Stimulated activated CD8-positive, alpha-beta memory T cell treated with anti-CD3 and anti-CD28 coated beads, Interleukin-7, amount 100 ng/mL, for 4 hours (primary cell): ENCODE data around the gene GABRR3.

Experiments
- DNase-seq, 2 donors: peaks; one replicate each; pipeline ENCODE4 v3.0.0-alpha.2; 2020; ENCODE audit warnings: low read depth in 2 of 2

Gene GABRR3

DNA sequence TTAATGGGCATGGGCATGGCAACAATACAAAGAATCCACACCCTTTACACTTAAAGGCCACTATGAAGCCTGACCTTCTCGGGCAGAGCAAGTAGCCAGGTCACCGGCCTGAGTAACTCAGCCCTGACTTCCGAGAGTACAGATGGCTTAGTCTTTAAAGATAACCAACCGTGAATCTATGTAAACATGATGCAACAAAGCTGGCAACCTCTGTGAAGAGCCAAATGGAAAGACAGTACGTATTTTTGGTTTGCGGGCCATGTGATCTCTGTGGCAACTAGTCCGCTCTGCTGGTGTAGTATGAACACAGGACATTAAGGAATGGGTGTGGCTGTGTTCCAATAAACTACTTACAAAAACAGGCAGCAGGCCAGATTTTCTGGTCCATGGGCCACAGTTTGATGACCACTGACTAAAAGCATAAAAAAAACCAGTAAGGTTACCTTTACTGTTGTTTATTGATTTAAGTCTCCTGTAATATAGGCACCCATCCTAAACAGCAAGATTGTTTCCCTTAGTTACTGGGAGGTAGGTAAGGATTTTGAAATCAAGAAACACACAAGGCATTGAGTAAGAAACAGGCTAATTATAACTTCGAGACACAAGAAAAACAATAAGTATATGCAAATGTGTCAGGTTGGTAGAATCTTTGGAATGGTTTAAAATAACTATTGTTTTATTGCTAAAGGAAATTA lies 77.4 kb downstream of the GABRR3 start:
- DNase-seq: no peak

DNA sequence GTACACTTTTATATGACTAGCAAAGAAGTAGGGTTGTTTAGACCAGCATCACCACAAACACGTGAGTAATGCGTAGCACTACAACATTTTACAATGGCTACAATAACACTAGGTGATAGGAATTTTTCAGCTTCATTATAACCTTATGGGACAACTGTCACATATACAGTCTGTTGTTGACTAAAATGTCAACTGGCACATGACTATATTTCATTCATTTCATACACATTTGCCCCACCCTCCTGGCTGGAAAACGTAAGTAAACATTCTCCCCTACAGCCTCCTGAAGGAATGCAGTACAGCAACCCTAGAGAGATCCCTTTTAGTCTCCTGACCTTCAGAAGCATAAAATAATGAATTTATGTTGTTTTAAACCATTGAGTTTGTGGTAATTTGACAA lies 79.1 kb downstream of the GABRR3 start:
- DNase-seq: no peak

DNA sequence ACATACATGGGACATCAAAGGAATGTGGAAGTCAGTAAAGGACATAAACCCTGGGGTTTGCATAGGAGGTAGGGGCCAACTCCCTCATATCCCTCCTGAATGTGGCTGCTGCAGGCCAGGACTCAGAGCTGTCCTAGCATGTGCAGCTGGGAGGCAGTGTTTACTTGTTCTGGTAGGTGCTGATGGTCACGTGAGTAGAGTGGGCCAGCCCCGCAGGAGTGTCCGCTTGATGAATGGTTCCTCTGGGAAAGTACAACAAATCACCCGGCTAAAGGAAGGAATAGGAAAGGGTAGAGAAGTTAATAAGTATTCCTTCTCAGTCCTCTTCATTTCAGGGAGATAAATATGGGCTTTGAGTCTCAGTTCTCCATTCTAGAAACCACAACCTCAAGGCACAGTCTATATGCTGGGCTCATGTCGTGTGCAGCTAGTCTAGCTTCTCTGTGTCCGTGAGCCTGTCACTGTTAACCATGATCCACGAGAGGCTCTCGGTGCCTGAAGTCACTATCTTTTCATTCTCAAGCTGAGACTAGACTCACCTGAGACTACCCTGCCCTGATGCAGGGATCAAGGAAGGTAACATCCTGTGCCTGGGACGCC lies 80.8 kb downstream of the GABRR3 start:
- DNase-seq: no peak

DNA sequence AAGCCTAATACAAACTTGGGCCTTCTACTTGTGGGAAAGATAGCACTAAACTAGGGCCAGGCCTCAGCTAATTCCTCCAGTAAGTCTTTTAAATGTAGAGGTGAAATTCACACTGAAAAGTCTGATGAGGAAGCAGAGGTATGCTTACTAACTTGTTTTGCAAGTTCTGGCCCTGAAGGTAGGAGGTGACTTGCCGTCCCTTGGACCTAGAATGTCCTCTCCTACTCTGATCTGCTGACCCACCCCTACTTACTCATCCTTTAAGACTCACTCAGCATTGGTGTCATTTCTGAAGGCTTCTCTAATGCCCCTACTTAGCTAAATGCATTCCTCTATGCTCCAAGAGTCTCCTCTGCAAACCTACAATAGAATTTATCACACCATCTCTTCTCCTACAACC lies 82.2 kb downstream of the GABRR3 start:
- no peak for DNase-seq

DNA sequence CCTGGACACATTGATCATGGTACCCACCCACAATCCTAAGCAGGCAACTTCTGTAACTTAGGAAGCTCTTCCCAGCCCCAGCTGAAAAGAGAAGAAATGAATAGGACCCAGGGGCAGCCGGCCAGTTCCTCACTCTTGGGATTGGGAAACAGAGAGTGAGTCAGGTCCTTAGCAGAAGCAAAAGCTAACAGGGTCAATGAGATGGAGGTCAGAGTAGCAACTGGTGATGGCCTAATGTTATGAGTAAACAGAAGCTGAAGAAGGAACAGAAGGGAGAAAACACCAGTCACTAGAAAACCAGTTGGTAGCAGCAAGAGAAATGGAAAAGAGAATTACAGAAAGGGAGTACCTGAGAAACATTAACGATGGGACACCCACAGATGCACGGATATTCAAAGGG lies 82.8 kb downstream of the GABRR3 start:
- no peak for DNase-seq

DNA sequence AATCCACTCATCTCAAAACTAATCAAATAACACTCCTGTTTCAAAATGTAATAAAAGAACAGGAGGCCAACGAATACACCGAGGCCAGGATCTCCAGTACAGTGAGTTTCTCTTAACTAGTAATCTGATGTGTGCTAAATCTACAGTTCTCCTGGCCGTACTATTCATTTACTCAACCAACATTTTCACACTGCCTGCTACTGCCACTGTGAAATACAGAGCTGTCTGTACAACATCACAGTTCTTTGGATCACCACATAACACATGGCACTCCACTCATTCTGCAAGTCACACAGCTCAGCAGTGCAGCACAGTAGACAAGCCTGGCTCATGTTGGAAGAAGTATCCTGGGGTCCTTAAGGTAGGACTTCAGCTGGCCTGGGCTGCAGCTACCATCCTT lies 84.8 kb downstream of the GABRR3 start:
- no peak for DNase-seq

DNA sequence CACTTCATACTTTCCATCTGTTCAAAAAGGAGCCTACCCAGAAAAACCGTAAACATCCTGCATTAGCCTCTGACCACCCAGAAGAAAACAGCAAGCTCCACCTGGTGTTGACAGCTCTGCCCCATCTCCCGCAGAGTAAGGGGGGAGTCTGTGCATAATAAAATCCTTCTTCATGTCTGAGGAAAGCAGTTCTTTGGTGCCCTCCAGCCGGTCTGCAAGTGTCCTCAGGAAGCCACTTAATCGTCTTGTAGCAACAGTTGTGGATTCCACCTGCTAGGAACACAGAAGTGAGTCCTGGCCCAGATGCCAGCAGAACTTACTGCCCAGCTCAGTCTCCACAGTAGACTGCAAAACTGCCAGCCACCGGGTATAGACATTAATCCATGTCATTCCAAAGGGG lies 85.4 kb downstream of the GABRR3 start:
- DNase-seq: no peak

DNA sequence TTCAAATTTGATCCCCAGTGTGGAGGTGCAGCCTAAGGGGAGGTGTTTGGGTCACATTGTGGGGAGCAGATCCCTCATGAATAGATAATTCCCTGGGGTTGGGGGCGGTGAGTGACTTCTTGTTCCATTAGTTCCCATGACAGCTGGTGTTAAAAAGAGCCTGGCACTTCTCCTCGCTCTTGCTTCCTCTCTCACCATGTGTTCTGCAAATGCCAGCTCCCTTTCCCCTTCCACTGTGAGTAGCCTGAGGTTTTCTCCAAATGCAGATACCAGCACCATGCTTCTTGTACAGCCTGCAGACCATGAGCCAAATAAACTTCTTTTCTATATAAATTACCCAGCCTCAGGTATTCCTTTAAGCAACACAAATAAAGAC lies 86.0 kb downstream of the GABRR3 start:
- DNase-seq: no peak

DNA sequence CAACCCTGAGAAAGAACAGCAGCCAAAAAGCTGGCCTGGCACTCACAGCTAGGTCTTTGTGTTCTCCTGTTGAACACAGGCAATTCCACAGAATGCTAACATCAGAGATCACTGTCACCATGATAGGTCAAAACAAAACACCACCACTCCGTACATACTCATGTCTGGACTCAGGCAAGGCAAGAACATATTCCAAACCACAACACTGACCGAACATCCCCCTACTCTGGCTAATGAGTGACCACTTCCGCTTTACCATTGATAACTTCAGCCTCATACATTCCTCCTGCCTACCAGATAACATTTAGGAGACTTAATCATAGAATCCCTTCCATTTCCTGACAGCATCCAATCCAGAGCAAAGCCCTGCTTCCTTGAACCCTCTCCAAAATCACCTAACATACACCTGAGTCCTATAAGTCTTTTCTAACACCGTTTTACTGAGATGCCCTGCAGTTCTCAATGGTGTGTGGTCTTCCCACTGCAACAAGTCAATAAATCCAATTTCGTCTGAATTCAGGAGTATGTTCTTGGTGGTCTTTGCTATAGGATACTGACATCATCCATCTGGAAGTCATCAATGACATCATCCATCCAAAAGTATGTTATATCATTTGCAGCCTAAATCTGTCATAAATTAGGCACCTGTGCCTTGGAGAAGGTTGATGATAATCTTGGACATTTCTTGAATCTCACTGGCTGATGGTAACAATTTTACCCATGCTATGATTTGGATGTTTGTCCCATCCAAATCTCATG lies 86.6 kb downstream of the GABRR3 start:
- DNase-seq: no peak

DNA sequence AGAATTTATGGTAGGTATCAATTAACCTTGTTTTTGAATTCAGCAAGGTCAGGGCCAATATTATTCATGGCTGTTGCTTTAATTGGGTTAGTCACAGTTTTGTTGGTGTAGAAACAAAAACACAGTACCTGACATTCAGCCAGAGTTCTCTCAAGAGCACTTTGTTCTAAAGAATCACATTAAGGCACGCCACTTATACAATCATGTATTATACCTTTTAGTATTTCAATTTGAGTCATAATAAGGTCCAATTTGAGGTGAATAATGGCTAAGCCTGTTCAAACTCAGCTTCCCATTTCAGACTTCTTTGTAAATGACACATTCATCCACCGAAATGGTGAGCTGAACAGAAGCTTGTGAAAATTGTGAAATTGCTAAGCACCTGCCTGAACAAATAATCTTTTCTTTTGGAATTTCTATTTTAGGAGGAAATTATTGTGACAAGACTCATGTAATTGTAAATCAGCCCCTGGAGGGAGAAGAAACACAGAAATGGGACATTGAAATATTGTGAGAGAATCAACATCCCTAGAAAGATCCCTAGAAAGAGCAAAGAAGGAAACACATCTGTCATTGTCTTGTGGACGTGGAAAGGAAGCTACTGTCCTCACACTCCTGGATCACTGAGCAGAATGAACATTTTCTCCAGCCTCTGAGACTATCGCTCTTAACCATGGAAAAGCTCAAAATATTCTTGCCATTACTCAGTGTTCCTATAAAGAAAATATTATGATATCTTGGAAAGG lies 92.1 kb downstream of the GABRR3 start:
- DNase-seq: no peak

DNA sequence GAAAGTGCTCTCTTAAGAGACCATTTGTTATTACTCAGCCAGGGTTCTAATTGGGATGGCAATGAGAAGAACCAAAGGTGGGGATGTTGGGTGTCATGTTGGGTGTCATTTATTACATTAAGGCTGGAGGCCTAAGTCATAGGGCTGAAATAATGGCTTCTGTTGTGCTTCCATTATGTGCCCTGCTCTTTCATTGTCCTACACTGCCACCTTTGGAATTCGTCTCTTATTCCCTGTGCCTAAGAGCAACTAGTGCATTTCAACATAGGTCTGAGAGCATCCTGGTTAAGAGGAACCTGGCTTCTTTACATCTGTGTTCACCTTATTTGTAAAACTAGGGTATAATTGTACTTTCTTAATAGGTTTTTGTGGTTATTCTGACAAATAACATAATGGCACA lies 95.1 kb downstream of the GABRR3 start:
- DNase-seq: no peak

DNA sequence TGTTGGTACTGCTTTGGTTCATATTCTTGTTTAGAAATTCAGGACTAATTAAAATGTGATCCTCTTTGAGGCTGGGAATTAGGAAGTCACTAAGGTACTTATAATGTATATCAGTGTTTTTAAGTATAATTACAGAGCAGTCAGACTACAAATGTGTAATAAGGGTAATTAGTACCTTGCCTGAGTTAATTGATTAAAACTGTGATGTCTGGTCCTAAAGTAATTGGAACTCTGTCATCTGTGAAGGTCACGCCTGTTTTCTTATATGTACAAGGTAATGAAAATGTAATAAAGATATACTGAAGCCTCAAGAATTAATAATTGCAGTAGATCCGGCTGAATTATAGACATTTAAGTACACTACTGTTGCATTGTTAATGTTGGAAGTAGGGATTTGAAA lies 95.7 kb downstream of the GABRR3 start:
- DNase-seq: no peak

DNA sequence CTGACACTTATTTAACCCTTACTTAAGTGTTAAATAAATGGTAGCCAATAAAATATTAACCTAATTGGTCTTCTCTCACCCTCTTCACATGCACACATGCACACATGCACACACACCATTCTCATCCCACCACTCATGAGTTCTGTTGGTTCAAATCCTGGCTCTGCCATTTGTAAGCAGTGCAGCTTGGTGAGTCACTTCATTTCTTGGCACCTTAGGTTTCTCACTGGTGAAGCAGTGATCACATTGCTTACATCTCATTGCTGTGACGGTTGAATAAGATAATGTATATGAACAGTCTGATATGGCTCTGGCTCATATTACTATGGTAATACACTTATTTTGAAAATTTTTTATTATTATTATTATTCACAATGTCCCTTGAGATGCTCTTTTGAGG lies 96.7 kb downstream of the GABRR3 start:
- DNase-seq: no peak

DNA sequence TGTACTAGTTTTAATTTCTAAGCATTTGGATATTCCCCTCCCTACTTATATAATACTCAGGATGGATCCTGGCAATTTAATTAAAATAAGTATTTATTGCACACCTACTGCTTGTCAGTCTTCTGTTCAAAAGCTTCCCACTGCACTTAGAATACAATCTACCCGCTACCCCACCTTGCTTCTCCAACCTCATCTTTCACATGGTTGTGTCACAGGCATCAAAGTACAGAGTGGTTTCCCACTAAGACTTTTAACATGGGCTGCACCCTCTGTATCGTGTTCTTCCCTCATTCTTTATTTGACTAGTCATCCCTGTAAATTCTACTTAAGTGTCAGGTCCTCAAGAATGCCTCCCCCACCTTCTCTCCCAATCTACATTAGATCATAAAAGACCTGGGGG lies 97.9 kb downstream of the GABRR3 start:
- no peak for DNase-seq

DNA sequence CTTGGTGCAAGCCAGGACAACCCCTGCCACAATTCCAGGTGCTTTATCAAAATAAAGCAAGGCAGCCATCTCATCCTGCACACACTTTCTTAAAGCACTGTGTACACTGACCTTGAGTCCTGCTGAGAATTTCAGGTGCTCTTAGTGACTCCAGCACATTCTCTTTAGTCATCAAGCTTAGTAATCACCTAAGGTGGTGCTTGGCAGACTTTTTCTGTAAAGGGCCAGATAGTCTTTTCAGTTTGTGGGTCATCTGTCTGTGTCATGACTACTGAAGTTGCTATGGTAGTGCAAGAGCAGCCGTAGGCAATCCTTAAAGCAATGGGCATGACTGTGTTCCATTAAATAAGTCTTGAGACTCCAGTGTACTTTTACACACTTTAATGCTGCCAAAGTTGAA lies 99.3 kb downstream of the GABRR3 start:
- DNase-seq: no peak
